NCI-H1417 (cell line): ENCODE measurements around the gene ZNF775.
A peak's percentile ranks its signal among the peaks of the same experiment; 100 is the strongest.

ENCODE experiments used
- DNase-seq, 3 experiments: peaks; one replicate each; lab custom pipeline; 2025; lab: John Stamatoyannopoulos, UW

The ZNF775 gene

GRCh38 chr7:150346922-150347321 lies 32.2 kb upstream of the ZNF775 start:
- no peak for DNase-seq

- DNase-seq: peak in 2 of 3 experiments; percentile 35 to 53
Measured at GRCh38 chr7:150351587-150352194, 27.4 kb upstream of the ZNF775 start.

GRCh38 chr7:150355666-150356059 lies 23.5 kb upstream of the ZNF775 start:
- DNase-seq: no peak

- peak in 2 of 3 experiments; percentile 22 to 65 for DNase-seq
Measured at GRCh38 chr7:150356265-150356897, 22.7 kb upstream of the ZNF775 start.

GRCh38 chr7:150357270-150357669 lies 21.9 kb upstream of the ZNF775 start:
- peak in 2 of 3 experiments; percentile 35 to 70 for DNase-seq

DNA sequence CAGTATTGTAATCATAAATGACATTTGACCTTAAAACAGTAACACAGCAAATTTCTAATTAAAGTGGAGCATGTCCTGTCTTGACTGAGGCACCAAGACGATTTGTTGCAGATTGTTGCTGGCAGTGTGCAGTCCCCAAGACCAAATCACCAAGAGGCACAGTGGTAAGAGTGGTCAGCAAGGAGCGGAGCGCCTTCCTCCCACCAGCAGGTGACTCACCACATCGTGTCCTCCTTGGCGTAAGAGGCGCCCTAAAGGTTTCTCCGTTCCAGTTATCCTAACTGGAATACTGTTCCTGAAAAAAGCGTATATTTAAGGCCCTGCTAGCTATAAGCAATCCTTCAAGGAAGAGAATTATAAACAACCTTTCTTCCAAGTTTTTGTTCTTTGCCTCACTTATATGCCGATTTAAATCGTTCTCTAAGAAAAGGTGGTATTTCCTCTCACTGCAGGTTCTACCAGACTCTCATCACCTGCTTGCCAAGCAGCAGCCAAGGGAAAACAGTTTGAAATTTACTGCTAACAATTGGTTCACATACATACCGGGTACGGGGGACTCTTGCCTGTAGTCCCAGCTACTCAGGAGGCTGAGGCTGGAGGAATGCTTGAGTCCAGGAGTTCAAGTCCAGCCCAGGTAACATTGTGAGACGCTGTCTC lies 21.2 kb upstream of the ZNF775 start:
- peak in 1 of 3 experiments; percentile 66 for DNase-seq

DNA sequence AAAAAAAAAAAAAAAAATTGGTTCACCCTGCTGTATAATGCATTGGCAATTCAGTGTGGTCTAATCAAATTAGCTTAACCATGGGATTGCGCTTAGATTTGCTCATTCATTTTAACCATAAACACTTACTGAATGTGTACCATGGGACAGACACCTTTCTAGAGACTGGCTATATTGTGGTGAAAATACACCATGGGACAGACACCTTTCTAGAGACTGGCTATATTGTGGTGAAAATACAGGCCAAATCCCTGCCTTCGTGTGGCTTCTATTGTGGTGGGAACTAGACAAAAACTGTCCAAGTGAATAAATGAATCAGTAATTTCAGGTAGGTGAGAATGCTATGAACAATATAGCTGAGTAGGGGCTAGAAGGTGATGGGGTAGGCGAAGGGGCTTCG lies 20.7 kb upstream of the ZNF775 start:
- no peak for DNase-seq

DNA sequence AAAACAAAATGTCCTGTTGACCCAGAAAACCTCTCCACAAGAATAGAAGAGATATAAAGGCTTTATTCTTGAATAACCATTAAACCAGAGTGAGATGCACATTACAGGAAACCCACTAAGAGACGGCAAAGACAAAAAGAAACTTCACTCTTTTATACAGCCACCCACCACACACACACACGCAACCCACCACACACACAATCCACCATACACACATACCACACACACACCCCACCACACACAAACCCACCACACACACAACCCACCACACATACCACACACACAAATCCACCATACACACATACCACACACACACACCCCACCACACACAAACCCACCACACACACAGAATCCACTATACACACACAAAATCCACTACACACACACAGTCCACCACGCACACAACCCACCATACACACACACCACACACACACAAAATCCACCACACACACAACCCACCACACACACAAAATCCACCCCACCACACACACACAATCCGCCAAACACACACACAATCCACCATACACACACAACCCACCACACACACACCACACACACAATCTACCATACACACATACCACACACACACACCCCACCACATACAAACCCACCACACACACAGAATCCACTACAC lies 20.0 kb upstream of the ZNF775 start:
- DNase-seq: no peak

- no peak for DNase-seq
Measured at GRCh38 chr7:150359622-150360362, 19.3 kb upstream of the ZNF775 start.

GRCh38 chr7:150360363-150361058 lies 18.6 kb upstream of the ZNF775 start:
- DNase-seq: no peak

- no peak for DNase-seq
Measured at GRCh38 chr7:150361402-150361801, 17.7 kb upstream of the ZNF775 start.

- no peak for DNase-seq
Measured at GRCh38 chr7:150361807-150362621, 17.1 kb upstream of the ZNF775 start.

DNA sequence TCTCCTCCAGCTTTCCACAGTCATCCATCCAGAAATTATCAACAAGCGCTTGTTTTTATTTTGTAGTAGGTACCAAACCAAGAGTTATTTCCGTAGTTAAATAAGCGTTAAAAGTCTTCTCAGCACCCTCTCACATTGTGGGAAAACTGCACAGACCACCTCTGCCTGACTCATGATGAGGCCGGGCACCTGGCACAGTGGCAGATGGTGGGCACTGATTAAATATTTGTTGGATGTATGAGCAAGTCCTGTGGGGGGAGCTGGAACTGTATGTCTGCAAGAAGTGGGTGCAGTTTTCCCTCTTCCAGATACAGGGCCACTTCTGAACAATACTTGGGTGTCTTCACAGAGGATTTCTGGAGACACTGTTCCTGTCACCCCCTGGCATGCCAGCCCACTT lies 15.8 kb upstream of the ZNF775 start:
- no peak for DNase-seq

- no peak for DNase-seq
Measured at GRCh38 chr7:150363872-150364271, 15.3 kb upstream of the ZNF775 start.

DNA sequence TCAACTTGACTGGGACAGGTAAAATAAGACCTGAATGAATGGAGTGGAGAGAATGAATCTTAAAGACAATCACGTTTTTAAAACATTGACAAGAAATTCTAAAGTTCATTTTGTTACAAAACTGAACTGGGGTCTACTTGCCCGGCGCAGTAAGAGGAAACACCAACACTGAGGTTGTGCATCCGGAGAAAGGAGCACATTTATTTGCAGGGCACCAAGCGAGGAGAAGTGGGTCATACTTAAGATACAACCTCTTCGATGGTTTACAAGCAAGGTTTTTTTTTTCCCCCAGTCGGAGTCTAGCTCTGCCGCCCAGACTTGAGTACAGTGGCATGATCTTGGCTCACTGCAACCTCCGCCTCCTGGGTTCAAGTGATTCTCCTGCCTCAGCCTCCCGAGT lies 13.9 kb upstream of the ZNF775 start:
- DNase-seq: no peak

GRCh38 chr7:150365673-150366398 lies 13.3 kb upstream of the ZNF775 start:
- DNase-seq: no peak

DNA sequence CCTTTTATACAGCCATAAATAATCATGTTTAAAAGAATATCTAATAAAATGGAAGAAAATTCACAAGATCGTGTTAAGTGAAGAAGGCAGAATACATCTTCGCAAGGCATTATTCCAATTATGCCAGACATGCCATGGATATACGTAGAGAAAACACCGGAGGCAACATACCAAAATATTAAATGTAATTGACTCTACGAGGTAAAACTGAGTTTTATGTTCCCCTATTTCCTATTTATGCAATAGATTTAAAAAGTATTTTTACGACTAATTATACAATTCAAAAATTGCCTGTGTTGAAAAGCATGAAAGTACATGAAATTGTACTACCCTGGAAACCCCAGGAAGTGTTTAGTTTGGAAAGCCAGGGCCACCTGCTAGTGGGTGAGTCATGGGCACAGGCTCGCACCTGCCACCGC lies 11.4 kb upstream of the ZNF775 start:
- no peak for DNase-seq

DNA sequence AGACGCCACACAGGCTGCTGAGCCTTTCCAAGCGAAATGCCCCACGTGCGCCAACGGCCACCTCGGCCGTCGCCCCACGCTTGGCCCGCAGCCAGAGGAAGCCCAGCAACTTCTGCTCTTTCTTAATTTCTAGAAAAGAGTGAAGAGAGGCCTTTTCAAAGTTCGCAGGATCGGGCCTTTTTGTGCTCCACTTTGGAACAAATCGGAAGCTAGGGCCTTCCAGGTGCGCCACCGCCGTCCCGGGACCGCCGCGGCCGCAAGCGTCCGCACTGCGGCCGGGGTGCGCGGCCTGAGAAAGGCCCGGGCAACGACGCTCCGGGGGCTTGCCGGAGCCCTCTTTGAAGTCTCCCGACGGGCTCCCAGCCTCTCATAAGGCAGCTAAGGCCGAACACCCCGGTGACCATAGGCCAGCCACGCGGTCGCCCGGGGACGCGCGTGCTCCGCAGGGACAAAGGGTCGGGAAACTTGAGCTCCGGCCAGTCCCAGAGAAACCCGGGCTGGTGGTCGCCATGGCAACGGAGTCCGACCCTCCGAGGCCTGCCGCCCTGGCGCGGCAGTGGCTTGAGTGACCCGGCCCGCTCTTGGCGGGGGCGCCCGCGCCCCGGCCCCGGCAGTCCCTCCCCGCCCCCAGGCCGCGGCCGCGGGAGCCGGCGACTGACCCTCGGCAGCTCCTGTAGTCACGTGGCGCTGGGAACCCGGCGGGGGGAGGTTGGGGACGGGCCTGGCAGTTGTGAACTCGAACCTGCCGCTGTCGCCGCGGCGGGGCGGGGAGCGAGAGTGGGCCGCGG lies 10.8 kb upstream of the ZNF775 start, which contains the start of gene REPIN1:
TSS of gene REPIN1 (plus strand) at position 727 of the 788 bp plus-strand sequence. CDS start 890 bp downstream, outside the sequence.
- peak; percentile 91 to 96 (median 95) for DNase-seq
